Left renal pelvis (tissue), 4 donors: ENCODE results near the gene SYCP2. TPM values are rescaled to one million over a fixed set of nuclear protein-coding genes. Genes with fewer than 3 reads are reported as not detected.

ENCODE experiments used
- DNase-seq, 4 donors: peaks; one replicate each; pipeline ENCODE4 v3.0.0-alpha.2; 2013; ENCODE audit warnings: low read depth in 4 of 4, low spot score in 3 of 4
- polyA plus RNA-seq, 4 donors: library from polyadenylated mRNA; unstranded; fragments of 120-200 nt; gene quantifications; one replicate each; pipeline ENCODE4 v1.2.1, GENCODE V29; 2013; ENCODE audit not compliant: insufficient read length in 4 of 4

Gene SYCP2
- polyA plus RNA-seq, 4 donors, result 4.1 to 8.7 (median 7.3) TPM

GRCh38 chr20:59944726-59945125, 11.3 kb upstream of the SYCP2 start:
- no peak for DNase-seq

GRCh38 chr20:59942245-59942644, 8.8 kb upstream of the SYCP2 start:
- no peak for DNase-seq

GRCh38 chr20:59940956-59941294, 7.5 kb upstream of the SYCP2 start:
- no peak for DNase-seq

- peak; percentile 91 to 94 (median 92) for DNase-seq
Measured at GRCh38 chr20:59940129-59940955, 6.9 kb upstream of the SYCP2 start, which contains the start of the genes FAM217B and PPP1R3D. TSS of gene FAM217B (plus strand) at chr20:59940389. CDS start at chr20:59943944, 3,555 bp downstream. TSS of gene PPP1R3D (minus strand) at chr20:59940305. CDS start at chr20:59939931, 374 bp downstream.

GRCh38 chr20:59939879-59940128, 6.4 kb upstream of the SYCP2 start:
- no peak for DNase-seq

- no peak for DNase-seq
Measured at GRCh38 chr20:59939052-59939878, 5.8 kb upstream of the SYCP2 start.

GRCh38 chr20:59938696-59939051, 5.2 kb upstream of the SYCP2 start:
- no peak for DNase-seq

GRCh38 chr20:59938221-59938620, 4.8 kb upstream of the SYCP2 start:
- no peak for DNase-seq

GRCh38 chr20:59937150-59937549, 3.7 kb upstream of the SYCP2 start:
- no peak for DNase-seq

- DNase-seq, result no peak
Measured at GRCh38 chr20:59936409-59936808, 3.0 kb upstream of the SYCP2 start.

GRCh38 chr20:59935457-59936185, 2.2 kb upstream of the SYCP2 start:
- no peak for DNase-seq

- peak in 2 of 4 donors; percentile 43 to 51 for DNase-seq
Measured at GRCh38 chr20:59933849-59934585, 580 bp upstream of the SYCP2 start.

GRCh38 chr20:59932616-59933295, 681 bp downstream of the SYCP2 start:
- DNase-seq, result no peak

GRCh38 chr20:59931511-59932312, 1.7 kb downstream of the SYCP2 start:
- no peak for DNase-seq

- DNase-seq, result peak in 1 of 4 donors; percentile 14
Measured at GRCh38 chr20:59925899-59926298, 7.5 kb downstream of the SYCP2 start.

- DNase-seq, result no peak
Measured at GRCh38 chr20:59925359-59925758, 8.1 kb downstream of the SYCP2 start.

GRCh38 chr20:59923514-59923913, 9.9 kb downstream of the SYCP2 start:
- DNase-seq, result no peak

- no peak for DNase-seq
Measured at GRCh38 chr20:59920944-59921343, 12.5 kb downstream of the SYCP2 start.

GRCh38 chr20:59912609-59913008, 20.8 kb downstream of the SYCP2 start:
- no peak for DNase-seq
